ENCODE data around the gene DNAH10. TPM values are rescaled to one million over a fixed set of nuclear protein-coding genes. Genes with fewer than 3 reads are reported as not detected.

The DNAH10 gene
- total RNA-seq, 4 donors from 2014 or later = 0.18 to 0.65 TPM; not detected in 2

DNA sequence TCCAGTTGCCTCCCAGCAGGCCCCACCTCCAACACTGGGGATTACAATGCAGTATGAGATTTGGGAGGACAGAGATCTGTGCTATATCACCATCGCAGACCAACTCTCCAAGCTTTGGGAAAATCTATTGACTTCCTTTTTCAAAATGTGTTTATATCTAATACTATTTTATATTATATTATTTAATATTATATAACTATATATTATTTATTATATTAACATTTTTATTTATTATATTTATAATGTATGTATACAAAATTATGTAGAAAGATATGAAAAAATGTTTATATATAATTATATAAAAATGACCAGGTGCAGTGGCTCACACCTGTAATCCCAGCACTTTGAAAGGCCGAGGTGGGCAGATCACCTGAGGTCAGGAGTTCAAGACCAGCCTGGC lies 36.4 kb downstream of the DNAH10 start:
- H3K36me3 ChIP-seq = no peaks in the 10 kb centered on the region
- no peak overlapping the region for H3K4me3 ChIP-seq
- intact Hi-C loops (cut with DNase I; ENCODE audit: low total_unique reads) = no loop called here
- no peaks in the 10 kb centered on the region for H3K27me3 ChIP-seq
- no peak overlapping the region for H3K27ac ChIP-seq
- no peak for DNase-seq
- no peak for ATAC-seq
- in situ Hi-C loops (cut with MboI; ENCODE audit: low sequenced_read_pairs in 4 of 4) = no loop called here
- no peak for TF ChIP-seq POLR2A (IDR thresholded peaks at IDR 0.05)
- TF ChIP-seq, protein P1, sequence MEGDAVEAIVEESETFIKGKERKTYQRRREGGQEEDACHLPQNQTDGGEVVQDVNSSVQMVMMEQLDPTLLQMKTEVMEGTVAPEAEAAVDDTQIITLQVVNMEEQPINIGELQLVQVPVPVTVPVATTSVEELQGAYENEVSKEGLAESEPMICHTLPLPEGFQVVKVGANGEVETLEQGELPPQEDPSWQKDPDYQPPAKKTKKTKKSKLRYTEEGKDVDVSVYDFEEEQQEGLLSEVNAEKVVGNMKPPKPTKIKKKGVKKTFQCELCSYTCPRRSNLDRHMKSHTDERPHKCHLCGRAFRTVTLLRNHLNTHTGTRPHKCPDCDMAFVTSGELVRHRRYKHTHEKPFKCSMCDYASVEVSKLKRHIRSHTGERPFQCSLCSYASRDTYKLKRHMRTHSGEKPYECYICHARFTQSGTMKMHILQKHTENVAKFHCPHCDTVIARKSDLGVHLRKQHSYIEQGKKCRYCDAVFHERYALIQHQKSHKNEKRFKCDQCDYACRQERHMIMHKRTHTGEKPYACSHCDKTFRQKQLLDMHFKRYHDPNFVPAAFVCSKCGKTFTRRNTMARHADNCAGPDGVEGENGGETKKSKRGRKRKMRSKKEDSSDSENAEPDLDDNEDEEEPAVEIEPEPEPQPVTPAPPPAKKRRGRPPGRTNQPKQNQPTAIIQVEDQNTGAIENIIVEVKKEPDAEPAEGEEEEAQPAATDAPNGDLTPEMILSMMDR (IDR thresholded peaks at IDR 0.05 in 4 of 5, conservative IDR thresholded peaks at IDR 0.05 in 1 of 5) = no peak
- H3K4me1 ChIP-seq = no peaks in the 10 kb centered on the region
- no peaks in the 10 kb centered on the region for H3K9me3 ChIP-seq

DNA sequence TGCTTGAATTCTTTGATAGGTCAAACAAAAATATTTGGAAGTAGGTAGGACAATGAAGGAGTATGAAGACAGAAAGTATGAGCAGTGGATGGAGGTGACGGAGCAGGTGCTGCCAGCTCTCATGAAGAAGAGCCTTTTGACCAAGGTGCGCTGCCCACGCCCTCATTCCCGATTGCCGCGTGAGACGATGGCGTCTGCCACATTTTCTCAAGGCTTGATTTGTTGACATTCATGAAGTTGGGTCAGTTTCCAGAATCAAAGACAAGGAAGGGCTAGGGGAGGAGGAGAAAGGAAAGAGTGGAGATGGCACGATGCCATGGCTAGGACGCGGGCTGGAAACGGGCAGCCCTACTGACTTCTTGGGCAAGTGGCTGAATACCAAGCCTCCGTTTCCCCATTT lies 37.1 kb downstream of the DNAH10 start:
- H3K4me3 ChIP-seq = no peak overlapping the region
- no peaks in the 10 kb centered on the region for H3K27me3 ChIP-seq
- no peaks in the 10 kb centered on the region for H3K36me3 ChIP-seq
- no peaks in the 10 kb centered on the region for H3K4me1 ChIP-seq
- TF ChIP-seq POLR2A (IDR thresholded peaks at IDR 0.05) = no peak
- TF ChIP-seq, protein P1 (IDR thresholded peaks at IDR 0.05 in 4 of 5, conservative IDR thresholded peaks at IDR 0.05 in 1 of 5) = no peak
- in situ Hi-C loops (cut with MboI; ENCODE audit: low sequenced_read_pairs in 4 of 4) (no loop called here), intact Hi-C loops (cut with DNase I; ENCODE audit: low total_unique reads) (no loop called here)
- DNase-seq (no peak), ATAC-seq (no peak)
- H3K27ac ChIP-seq = no peak overlapping the region
- H3K9me3 ChIP-seq = no peaks in the 10 kb centered on the region

DNA sequence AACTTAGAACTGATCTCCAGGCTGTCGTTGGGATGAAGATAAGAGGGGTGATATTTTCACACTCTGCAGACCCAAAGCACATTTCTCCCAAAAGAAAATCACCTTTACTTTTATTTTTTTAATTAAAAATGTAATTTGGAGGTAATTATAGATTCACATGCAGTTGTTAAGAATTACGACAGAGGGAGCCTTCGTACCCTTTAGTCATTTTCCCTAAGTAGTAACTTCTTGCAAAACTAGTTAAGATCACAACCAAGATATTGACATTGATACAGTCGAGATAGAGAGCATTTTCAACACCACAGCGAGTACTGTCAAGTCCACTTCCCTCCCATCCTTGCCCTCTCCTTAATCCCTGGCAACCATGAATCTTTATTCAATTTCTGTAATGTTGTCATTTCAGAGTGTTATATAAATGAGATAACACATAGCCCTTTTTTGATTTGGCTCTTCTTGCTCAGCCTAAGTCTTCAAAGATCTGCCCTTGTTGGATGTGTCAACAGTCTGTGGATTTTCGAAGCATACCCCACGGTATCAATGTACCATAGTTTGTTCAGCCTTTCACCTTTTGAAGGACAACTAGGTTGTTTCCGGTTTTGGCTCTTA lies 39.6 kb downstream of the DNAH10 start:
- in situ Hi-C loops (cut with MboI; ENCODE audit: low sequenced_read_pairs in 4 of 4) = no loop called here
- intact Hi-C loops (cut with DNase I; ENCODE audit: low total_unique reads) = no loop called here
- no peaks in the 10 kb centered on the region for H3K27me3 ChIP-seq
- no peak overlapping the region for H3K4me3 ChIP-seq
- no peaks in the 10 kb centered on the region for H3K4me1 ChIP-seq
- H3K36me3 ChIP-seq = no peaks in the 10 kb centered on the region
- no peak for DNase-seq
- TF ChIP-seq, protein P1 (IDR thresholded peaks at IDR 0.05 in 4 of 5, conservative IDR thresholded peaks at IDR 0.05 in 1 of 5) = no peak
- no peak for TF ChIP-seq POLR2A (IDR thresholded peaks at IDR 0.05)
- no peaks in the 10 kb centered on the region for H3K9me3 ChIP-seq
- H3K27ac ChIP-seq = no peak overlapping the region
- ATAC-seq = no peak

DNA sequence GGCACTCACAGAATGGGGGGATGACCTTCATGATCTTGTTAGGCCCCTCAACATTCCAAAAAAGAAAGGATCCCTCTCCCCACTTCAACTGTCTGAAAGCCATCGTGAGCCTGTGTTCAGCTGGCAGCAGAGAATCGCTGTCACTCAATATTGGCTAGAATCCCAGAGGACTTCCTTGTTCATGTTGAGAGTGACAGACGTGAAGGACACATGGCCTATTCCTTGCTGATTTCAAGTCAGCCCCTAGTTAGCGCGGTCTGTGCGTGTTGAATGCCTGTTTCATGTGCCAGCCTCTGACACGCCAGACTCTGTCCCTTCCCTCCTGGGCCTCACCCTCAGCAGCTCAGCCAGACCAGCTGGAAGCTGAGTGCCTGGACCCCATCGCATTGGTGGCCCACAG lies 43.1 kb downstream of the DNAH10 start:
- no peaks in the 10 kb centered on the region for H3K9me3 ChIP-seq
- no peak overlapping the region for H3K27ac ChIP-seq
- no peak overlapping the region for H3K4me3 ChIP-seq
- DNase-seq (no peak), ATAC-seq (no peak)
- H3K4me1 ChIP-seq = no peaks in the 10 kb centered on the region
- peaks cover 0 to 8% (median 0%) of the 10 kb centered on the region in 3 donors for H3K27me3 ChIP-seq
- no peaks in the 10 kb centered on the region for H3K36me3 ChIP-seq
- in situ Hi-C loops (cut with MboI; ENCODE audit: low sequenced_read_pairs in 4 of 4) = no loop called here
- no peak for TF ChIP-seq POLR2A (IDR thresholded peaks at IDR 0.05)
- TF ChIP-seq, protein P1 (IDR thresholded peaks at IDR 0.05 in 4 of 5, conservative IDR thresholded peaks at IDR 0.05 in 1 of 5) = no peak
- intact Hi-C loops (cut with DNase I; ENCODE audit: low total_unique reads) = no loop called here

DNA sequence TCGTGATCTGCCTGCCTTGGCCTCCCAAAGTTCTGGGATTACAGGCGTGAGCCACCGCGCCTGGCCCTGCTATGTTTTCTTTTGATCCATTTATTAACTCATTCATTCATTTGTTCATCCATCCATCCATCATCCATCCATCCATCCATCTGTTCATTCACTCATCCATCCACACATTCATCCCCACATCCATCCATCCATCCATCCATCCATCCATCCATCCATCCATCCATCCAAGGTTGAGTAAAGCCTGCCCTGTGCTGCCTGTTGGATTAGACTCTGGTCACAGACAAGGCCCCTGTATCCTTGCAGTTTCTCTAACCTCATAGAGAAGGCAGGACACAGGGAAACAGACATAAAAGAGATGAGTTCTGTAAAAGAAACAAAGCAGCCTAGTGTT lies 44.9 kb downstream of the DNAH10 start:
- TF ChIP-seq, protein P1 (IDR thresholded peaks at IDR 0.05 in 4 of 5, conservative IDR thresholded peaks at IDR 0.05 in 1 of 5) = no peak
- no peak for TF ChIP-seq POLR2A (IDR thresholded peaks at IDR 0.05)
- intact Hi-C loops (cut with DNase I; ENCODE audit: low total_unique reads) = no loop called here
- H3K36me3 ChIP-seq = no peaks in the 10 kb centered on the region
- ATAC-seq (no peak), DNase-seq (no peak)
- in situ Hi-C loops (cut with MboI; ENCODE audit: low sequenced_read_pairs in 4 of 4) = no loop called here
- no peak overlapping the region for H3K27ac ChIP-seq
- H3K9me3 ChIP-seq = no peaks in the 10 kb centered on the region
- no peaks in the 10 kb centered on the region for H3K4me1 ChIP-seq
- H3K4me3 ChIP-seq = no peak overlapping the region
- peaks cover 0 to 8% (median 0%) of the 10 kb centered on the region in 3 donors for H3K27me3 ChIP-seq
